Measurements from ENCODE around the gene SRCAP. TPM values are rescaled to one million over a fixed set of nuclear protein-coding genes. Genes with fewer than 3 reads are reported as not detected.

SRCAP gene
- total RNA-seq, 1 donor from 2014 or later: 17.2 TPM

DNA sequence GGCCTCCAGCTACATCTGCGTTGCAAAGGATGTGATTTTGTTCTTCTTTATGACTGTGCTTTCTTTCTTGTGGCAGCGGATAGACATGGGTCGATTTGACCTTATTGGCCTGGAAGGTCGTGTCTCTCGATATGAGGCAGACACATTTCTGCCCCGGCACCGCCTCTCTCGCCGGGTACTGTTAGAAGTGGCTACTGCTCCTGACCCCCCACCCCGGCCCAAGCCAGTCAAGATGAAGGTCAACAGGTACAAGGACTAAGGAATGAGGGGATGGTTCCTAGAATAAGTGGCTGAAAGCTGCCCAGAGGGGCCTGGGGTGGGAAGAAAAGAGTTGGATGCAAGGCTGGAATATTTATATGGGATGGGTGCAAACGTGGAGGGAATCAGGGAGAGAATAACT lies 21.1 kb downstream of the SRCAP start:
- H3K27me3 ChIP-seq (ENCODE audit: control insufficient read depth in 3 of 3, insufficient read depth in 3 of 3, low read length in 3 of 3): no peaks in the 10 kb centered on the region
- H3K27ac ChIP-seq (ENCODE audit: low read depth, low read length): no peak overlapping the region
- no peaks in the 10 kb centered on the region for H3K9me3 ChIP-seq (ENCODE audit: control insufficient read depth in 3 of 3, low read length in 3 of 3)
- H3K9ac ChIP-seq (ENCODE audit: low read depth in 1 of 3, low read length in 3 of 3): no peak overlapping the region
- H3K4me1 ChIP-seq (ENCODE audit: control insufficient read depth in 3 of 3, insufficient read depth in 3 of 3, low read length in 3 of 3): no peaks in the 10 kb centered on the region
- H3K4me3 ChIP-seq (ENCODE audit: low read length in 3 of 3): no peak overlapping the region
- H3K36me3 ChIP-seq (ENCODE audit: control insufficient read depth in 3 of 3, insufficient read depth in 3 of 3, low read length in 3 of 3): peaks cover 77 to 82% (median 82%) of the 10 kb centered on the region in 3 donors

- H3K4me1 ChIP-seq (ENCODE audit: control insufficient read depth in 3 of 3, insufficient read depth in 3 of 3, low read length in 3 of 3): no peaks in the 10 kb centered on the region
- H3K27me3 ChIP-seq (ENCODE audit: control insufficient read depth in 3 of 3, insufficient read depth in 3 of 3, low read length in 3 of 3): no peaks in the 10 kb centered on the region
- peaks cover 78 to 83% (median 80%) of the 10 kb centered on the region in 3 donors for H3K36me3 ChIP-seq (ENCODE audit: control insufficient read depth in 3 of 3, insufficient read depth in 3 of 3, low read length in 3 of 3)
- no peak overlapping the region for H3K9ac ChIP-seq (ENCODE audit: low read depth in 1 of 3, low read length in 3 of 3)
- no peaks in the 10 kb centered on the region for H3K9me3 ChIP-seq (ENCODE audit: control insufficient read depth in 3 of 3, low read length in 3 of 3)
- no peak overlapping the region for H3K4me3 ChIP-seq (ENCODE audit: low read length in 3 of 3)
- no peak overlapping the region for H3K27ac ChIP-seq (ENCODE audit: low read depth, low read length)
These were observed 21.7 kb downstream of the SRCAP start for GRCh38 chr16:30720694-30721093.

- Histone ChIP-seq H3K36me3 (ENCODE audit: control insufficient read depth in 3 of 3, insufficient read depth in 3 of 3, low read length in 3 of 3) (peaks cover 76 to 78% (median 78%) of the 10 kb centered on the region in 3 donors), H3K9ac (ENCODE audit: low read depth in 1 of 3, low read length in 3 of 3) (no peak overlapping the region), H3K4me1 (ENCODE audit: control insufficient read depth in 3 of 3, insufficient read depth in 3 of 3, low read length in 3 of 3) (no peaks in the 10 kb centered on the region)
These were observed 22.2 kb downstream of the SRCAP start for GRCh38 chr16:30721167-30721566.

DNA sequence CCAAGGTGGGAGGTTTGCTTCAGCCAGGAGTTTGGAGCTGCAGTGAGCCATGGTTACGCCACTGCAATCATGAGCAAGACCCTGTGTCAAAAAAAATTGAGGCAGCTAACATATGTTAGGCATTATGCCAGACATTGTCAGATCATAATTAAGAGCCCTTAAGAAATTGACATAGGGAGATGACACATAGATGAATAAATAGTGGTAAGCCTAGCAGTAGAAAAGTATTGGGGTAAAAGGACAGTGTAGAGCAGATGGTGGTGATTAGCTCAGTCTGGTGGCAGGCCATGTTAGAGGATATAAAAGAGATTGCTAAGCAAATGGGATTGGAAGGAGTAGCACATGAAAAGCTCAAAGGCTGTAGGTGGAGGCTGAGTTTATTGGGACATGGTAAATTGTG lies 22.6 kb downstream of the SRCAP start:
- Histone ChIP-seq H3K9me3 (ENCODE audit: control insufficient read depth in 3 of 3, low read length in 3 of 3) (no peaks in the 10 kb centered on the region), H3K9ac (ENCODE audit: low read depth in 1 of 3, low read length in 3 of 3) (peak overlapping the region in 1 of 3 donors; percentile 36), H3K4me1 (ENCODE audit: control insufficient read depth in 3 of 3, insufficient read depth in 3 of 3, low read length in 3 of 3) (no peaks in the 10 kb centered on the region), H3K27me3 (ENCODE audit: control insufficient read depth in 3 of 3, insufficient read depth in 3 of 3, low read length in 3 of 3) (no peaks in the 10 kb centered on the region), H3K36me3 (ENCODE audit: control insufficient read depth in 3 of 3, insufficient read depth in 3 of 3, low read length in 3 of 3) (peaks cover 71 to 77% (median 74%) of the 10 kb centered on the region in 3 donors), H3K4me3 (ENCODE audit: low read length in 3 of 3) (no peak overlapping the region), H3K27ac (ENCODE audit: low read depth, low read length) (no peak overlapping the region)

More at GRCh38 chr16:30721167-30721566, 22.2 kb downstream of the SRCAP start:
- H3K27ac ChIP-seq (ENCODE audit: low read depth, low read length): no peak overlapping the region
- H3K9me3 ChIP-seq (ENCODE audit: control insufficient read depth in 3 of 3, low read length in 3 of 3): no peaks in the 10 kb centered on the region
- H3K27me3 ChIP-seq (ENCODE audit: control insufficient read depth in 3 of 3, insufficient read depth in 3 of 3, low read length in 3 of 3): no peaks in the 10 kb centered on the region
- no peak overlapping the region for H3K4me3 ChIP-seq (ENCODE audit: low read length in 3 of 3)

- H3K36me3 ChIP-seq (ENCODE audit: control insufficient read depth in 3 of 3, insufficient read depth in 3 of 3, low read length in 3 of 3): peaks cover 65 to 69% (median 66%) of the 10 kb centered on the region in 3 donors
These were observed 23.5 kb downstream of the SRCAP start for GRCh38 chr16:30722443-30722842.

GRCh38 chr16:30722916-30723315 lies 23.9 kb downstream of the SRCAP start:
- Histone ChIP-seq H3K27me3 (ENCODE audit: control insufficient read depth in 3 of 3, insufficient read depth in 3 of 3, low read length in 3 of 3) (no peaks in the 10 kb centered on the region), H3K9me3 (ENCODE audit: control insufficient read depth in 3 of 3, low read length in 3 of 3) (no peaks in the 10 kb centered on the region), H3K27ac (ENCODE audit: low read depth, low read length) (no peak overlapping the region), H3K4me1 (ENCODE audit: control insufficient read depth in 3 of 3, insufficient read depth in 3 of 3, low read length in 3 of 3) (no peaks in the 10 kb centered on the region), H3K36me3 (ENCODE audit: control insufficient read depth in 3 of 3, insufficient read depth in 3 of 3, low read length in 3 of 3) (peaks cover 63 to 69% (median 65%) of the 10 kb centered on the region in 3 donors), H3K4me3 (ENCODE audit: low read length in 3 of 3) (no peak overlapping the region), H3K9ac (ENCODE audit: low read depth in 1 of 3, low read length in 3 of 3) (no peak overlapping the region)

More at GRCh38 chr16:30722443-30722842, 23.5 kb downstream of the SRCAP start:
- H3K4me3 ChIP-seq (ENCODE audit: low read length in 3 of 3): no peak overlapping the region
- H3K27ac ChIP-seq (ENCODE audit: low read depth, low read length): no peak overlapping the region
- no peaks in the 10 kb centered on the region for H3K4me1 ChIP-seq (ENCODE audit: control insufficient read depth in 3 of 3, insufficient read depth in 3 of 3, low read length in 3 of 3)
- no peak overlapping the region for H3K9ac ChIP-seq (ENCODE audit: low read depth in 1 of 3, low read length in 3 of 3)
- no peaks in the 10 kb centered on the region for H3K9me3 ChIP-seq (ENCODE audit: control insufficient read depth in 3 of 3, low read length in 3 of 3)
- H3K27me3 ChIP-seq (ENCODE audit: control insufficient read depth in 3 of 3, insufficient read depth in 3 of 3, low read length in 3 of 3): no peaks in the 10 kb centered on the region

DNA sequence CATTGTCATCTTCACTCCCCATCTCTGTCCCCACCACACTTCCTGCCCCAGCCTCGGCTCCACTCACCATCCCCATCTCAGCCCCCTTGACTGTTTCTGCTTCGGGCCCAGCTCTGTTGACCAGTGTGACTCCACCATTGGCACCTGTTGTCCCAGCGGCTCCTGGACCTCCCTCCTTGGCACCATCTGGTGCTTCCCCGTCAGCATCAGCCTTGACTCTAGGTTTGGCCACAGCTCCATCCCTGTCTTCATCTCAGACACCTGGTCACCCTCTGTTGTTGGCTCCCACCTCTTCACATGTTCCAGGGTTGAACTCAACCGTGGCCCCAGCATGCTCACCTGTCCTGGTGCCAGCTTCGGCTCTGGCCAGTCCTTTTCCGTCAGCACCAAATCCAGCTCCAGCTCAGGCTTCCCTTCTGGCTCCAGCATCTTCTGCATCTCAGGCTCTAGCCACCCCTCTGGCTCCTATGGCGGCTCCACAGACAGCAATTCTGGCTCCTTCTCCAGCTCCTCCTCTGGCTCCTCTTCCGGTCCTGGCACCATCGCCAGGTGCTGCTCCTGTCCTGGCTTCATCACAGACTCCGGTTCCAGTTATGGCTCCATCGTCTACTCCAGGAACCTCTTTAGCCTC lies 24.9 kb downstream of the SRCAP start:
- H3K27me3 ChIP-seq (ENCODE audit: control insufficient read depth in 3 of 3, insufficient read depth in 3 of 3, low read length in 3 of 3): no peaks in the 10 kb centered on the region
- no peaks in the 10 kb centered on the region for H3K4me1 ChIP-seq (ENCODE audit: control insufficient read depth in 3 of 3, insufficient read depth in 3 of 3, low read length in 3 of 3)
- no peak overlapping the region for H3K4me3 ChIP-seq (ENCODE audit: low read length in 3 of 3)
- H3K9me3 ChIP-seq (ENCODE audit: control insufficient read depth in 3 of 3, low read length in 3 of 3): no peaks in the 10 kb centered on the region
- H3K27ac ChIP-seq (ENCODE audit: low read depth, low read length): no peak overlapping the region
- no peak overlapping the region for H3K9ac ChIP-seq (ENCODE audit: low read depth in 1 of 3, low read length in 3 of 3)
- peaks cover 60 to 65% (median 65%) of the 10 kb centered on the region in 3 donors for H3K36me3 ChIP-seq (ENCODE audit: control insufficient read depth in 3 of 3, insufficient read depth in 3 of 3, low read length in 3 of 3)

GRCh38 chr16:30724641-30725417 lies 25.9 kb downstream of the SRCAP start:
- H3K4me1 ChIP-seq (ENCODE audit: control insufficient read depth in 3 of 3, insufficient read depth in 3 of 3, low read length in 3 of 3): no peaks in the 10 kb centered on the region
- no peak overlapping the region for H3K4me3 ChIP-seq (ENCODE audit: low read length in 3 of 3)
- H3K27me3 ChIP-seq (ENCODE audit: control insufficient read depth in 3 of 3, insufficient read depth in 3 of 3, low read length in 3 of 3): no peaks in the 10 kb centered on the region
- peaks cover 63 to 70% (median 69%) of the 10 kb centered on the region in 3 donors for H3K36me3 ChIP-seq (ENCODE audit: control insufficient read depth in 3 of 3, insufficient read depth in 3 of 3, low read length in 3 of 3)
- peak overlapping the region; percentile 25 for H3K27ac ChIP-seq (ENCODE audit: low read depth, low read length)
- H3K9ac ChIP-seq (ENCODE audit: low read depth in 1 of 3, low read length in 3 of 3): no peak overlapping the region
- H3K9me3 ChIP-seq (ENCODE audit: control insufficient read depth in 3 of 3, low read length in 3 of 3): no peaks in the 10 kb centered on the region

GRCh38 chr16:30725418-30725792 lies 26.4 kb downstream of the SRCAP start:
- H3K9ac ChIP-seq (ENCODE audit: low read depth in 1 of 3, low read length in 3 of 3): peak overlapping the region in 1 of 3 donors; percentile 4
- H3K27me3 ChIP-seq (ENCODE audit: control insufficient read depth in 3 of 3, insufficient read depth in 3 of 3, low read length in 3 of 3): no peaks in the 10 kb centered on the region
- peaks cover 61 to 68% (median 67%) of the 10 kb centered on the region in 3 donors for H3K36me3 ChIP-seq (ENCODE audit: control insufficient read depth in 3 of 3, insufficient read depth in 3 of 3, low read length in 3 of 3)
- H3K27ac ChIP-seq (ENCODE audit: low read depth, low read length): peak overlapping the region; percentile 25
- H3K4me3 ChIP-seq (ENCODE audit: low read length in 3 of 3): no peak overlapping the region
- no peaks in the 10 kb centered on the region for H3K4me1 ChIP-seq (ENCODE audit: control insufficient read depth in 3 of 3, insufficient read depth in 3 of 3, low read length in 3 of 3)
- H3K9me3 ChIP-seq (ENCODE audit: control insufficient read depth in 3 of 3, low read length in 3 of 3): no peaks in the 10 kb centered on the region

DNA sequence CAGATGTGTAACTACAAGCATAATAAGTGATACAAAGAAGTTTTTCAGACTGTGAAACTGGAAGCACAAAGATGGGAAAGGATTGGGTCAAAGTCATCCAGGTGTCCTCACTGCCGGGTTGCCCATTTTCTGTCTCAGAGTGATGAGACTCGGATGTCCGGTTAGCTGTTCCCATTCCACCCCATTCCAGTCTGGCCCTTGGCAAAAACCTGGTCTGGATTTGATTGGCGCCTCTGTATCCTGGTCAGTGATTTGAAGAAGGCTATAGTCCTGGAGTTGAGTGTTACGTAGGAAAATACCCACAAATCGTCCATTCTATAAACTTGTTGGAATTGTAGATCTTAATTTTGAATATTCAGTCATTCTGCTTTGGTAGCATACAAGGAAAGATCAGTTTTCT lies 29.4 kb downstream of the SRCAP start:
- Histone ChIP-seq H3K27me3 (ENCODE audit: control insufficient read depth in 3 of 3, insufficient read depth in 3 of 3, low read length in 3 of 3) (no peaks in the 10 kb centered on the region), H3K36me3 (ENCODE audit: control insufficient read depth in 3 of 3, insufficient read depth in 3 of 3, low read length in 3 of 3) (peaks cover 54 to 60% (median 60%) of the 10 kb centered on the region in 3 donors), H3K4me3 (ENCODE audit: low read length in 3 of 3) (no peak overlapping the region), H3K4me1 (ENCODE audit: control insufficient read depth in 3 of 3, insufficient read depth in 3 of 3, low read length in 3 of 3) (no peaks in the 10 kb centered on the region), H3K9me3 (ENCODE audit: control insufficient read depth in 3 of 3, low read length in 3 of 3) (no peaks in the 10 kb centered on the region), H3K27ac (ENCODE audit: low read depth, low read length) (no peak overlapping the region), H3K9ac (ENCODE audit: low read depth in 1 of 3, low read length in 3 of 3) (no peak overlapping the region)
